NCI-H774 (cell line): ENCODE data around the gene WDR5.
A peak's percentile ranks its signal among the peaks of the same experiment; 100 is the strongest.

Experiments used
- DNase-seq: peaks from one replicate; lab custom pipeline; 2025; lab: John Stamatoyannopoulos, UW

WDR5 gene

GRCh38 chr9:134158753-134159392 is 23.0 kb downstream of the WDR5 start:
- DNase-seq, result no peak

- no peak for DNase-seq
Observed at GRCh38 chr9:134159566-134160245, 23.8 kb downstream of the WDR5 start.

GRCh38 chr9:134161647-134162046 is 25.8 kb downstream of the WDR5 start:
- no peak for DNase-seq

DNA sequence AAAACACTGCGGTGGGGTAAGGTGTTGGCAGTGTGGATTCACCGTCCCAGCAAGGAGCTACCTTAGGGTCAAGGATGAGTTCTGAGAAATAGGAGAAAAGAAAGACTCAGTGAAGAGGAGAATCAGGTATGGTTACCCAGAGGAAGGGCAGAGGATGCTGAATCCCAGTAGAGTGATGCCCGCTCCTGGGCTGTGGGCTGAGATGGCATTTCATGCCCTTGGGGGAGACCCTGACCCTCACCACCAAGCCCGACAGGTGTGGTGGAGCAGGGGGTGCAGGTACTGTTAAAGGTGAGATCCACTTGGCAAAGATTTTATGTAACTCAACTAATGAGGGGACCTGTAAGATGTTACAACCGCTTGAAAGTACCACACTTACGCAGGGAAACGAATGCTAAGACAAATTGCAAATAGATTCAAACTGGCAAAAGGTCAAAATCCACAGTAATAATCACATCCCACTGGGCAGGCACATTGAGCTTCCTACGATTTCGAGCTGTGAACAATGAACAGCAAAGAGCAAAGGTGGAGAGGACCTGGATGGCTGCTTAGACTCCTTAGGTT is 26.4 kb downstream of the WDR5 start:
- DNase-seq, result no peak

GRCh38 chr9:134162926-134163370 is 27.1 kb downstream of the WDR5 start:
- DNase-seq, result no peak

DNA sequence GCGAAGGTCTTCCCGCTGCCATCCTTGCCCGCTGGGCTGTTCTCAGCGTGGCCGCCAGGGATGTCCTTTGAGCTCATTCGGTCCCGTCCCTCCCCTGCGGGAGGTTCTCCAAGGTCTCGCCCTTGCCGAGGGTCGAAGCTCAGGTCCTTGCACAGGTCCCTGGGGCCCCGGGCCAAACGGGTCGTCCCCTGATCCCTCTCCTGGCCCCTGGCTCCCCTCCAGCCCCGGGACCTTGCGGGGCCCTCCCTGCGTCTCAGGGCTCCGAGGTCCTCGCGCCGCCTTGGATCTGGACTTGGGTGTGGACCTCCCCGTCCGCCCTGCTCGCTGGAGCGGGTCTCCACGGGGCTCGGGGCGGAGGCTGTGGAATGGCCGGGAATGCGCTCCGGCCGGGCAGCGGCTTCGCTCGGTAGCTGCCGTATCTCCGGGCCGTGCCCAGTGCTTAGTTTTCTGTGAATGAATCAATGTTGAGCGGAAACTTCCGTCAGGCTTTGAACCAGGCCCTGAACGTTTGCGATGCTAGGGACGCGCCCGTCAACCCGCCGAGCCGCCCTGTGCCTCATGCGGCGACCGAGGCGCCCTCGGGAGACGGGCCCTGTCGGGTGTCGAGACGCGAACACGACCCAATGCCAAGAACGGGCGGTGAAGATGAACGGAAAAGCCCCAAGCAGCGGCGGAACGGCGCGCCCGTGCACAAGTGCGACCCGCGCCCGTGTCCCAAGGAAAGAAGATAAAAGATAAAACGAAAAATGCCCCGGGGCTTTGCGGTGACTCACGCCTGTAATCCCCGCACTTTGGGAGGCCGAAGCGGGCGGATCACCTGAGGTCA is 27.7 kb downstream of the WDR5 start:
- DNase-seq, result peak; percentile 50

GRCh38 chr9:134164879-134165278 is 29.0 kb downstream of the WDR5 start:
- DNase-seq, result no peak

GRCh38 chr9:134165357-134166315 is 29.8 kb downstream of the WDR5 start:
- DNase-seq, result no peak

GRCh38 chr9:134166374-134166773 is 30.5 kb downstream of the WDR5 start:
- DNase-seq, result no peak

DNA sequence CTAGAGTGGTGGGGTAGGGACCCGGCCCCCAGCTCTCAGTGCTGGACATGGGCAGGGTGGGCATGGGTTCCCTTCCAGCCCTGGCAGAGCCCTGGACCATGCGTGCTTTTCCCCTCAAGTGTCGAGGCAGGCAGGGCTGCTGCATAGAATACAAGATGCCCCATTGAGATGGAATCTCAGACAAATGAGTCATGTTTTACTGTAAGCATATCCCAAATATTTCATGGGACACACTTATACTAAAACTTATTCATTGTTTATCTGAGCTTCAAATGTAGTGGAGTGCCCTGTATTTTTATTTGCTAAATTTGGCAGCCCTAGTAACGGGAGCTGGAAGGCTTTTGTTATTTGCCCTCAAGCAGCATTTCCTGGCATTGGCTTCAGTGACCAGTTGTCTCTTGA is 31.6 kb downstream of the WDR5 start:
- DNase-seq, result no peak

- DNase-seq, result no peak
Observed at GRCh38 chr9:134168757-134169550, 33.1 kb downstream of the WDR5 start.

- no peak for DNase-seq
Observed at GRCh38 chr9:134169724-134170401, 34.0 kb downstream of the WDR5 start.

DNA sequence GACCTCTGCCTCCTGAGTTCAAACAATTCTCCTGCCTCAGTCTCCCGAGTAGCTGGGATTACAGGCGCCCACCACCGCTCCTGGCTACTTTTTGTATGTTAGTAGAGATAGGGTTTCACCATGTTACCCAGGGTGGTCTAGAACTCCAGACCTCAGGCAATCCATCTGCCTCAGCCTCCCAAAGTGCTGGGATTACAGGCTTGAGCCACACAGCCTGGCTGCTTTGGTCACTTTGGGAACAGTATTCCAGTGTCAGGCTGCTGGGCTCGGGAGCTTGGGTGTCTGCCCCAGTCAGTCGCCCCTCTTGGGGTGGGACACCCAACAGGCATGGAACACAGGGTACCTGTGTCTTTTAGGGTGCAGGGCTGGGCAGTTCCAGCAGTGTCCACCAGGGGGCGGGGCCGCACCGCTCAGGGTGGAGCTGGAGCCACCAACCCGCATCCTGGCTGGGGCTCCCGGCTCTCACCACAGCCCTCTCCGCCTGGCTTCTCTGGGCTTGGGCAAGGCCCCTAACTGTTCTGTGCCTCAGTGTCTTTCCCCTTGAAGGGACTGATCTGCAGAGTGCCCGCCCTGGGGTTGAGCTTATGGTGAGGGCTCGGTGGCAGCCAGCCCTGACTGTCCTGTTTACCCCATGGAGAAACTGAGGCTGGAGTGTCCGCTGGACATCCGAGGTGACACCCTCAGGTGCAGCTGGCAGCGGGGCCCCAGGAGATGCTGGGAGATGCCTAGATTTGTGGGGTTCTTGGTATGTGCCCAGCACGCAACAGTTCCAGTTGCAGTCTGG is 34.8 kb downstream of the WDR5 start:
- DNase-seq, result no peak

GRCh38 chr9:134171316-134172197 is 35.7 kb downstream of the WDR5 start:
- no peak for DNase-seq

GRCh38 chr9:134172198-134173126 is 36.6 kb downstream of the WDR5 start:
- no peak for DNase-seq

- DNase-seq, result no peak
Observed at GRCh38 chr9:134173127-134174072, 37.5 kb downstream of the WDR5 start.
